Measurements from ENCODE around the gene LPIN3.

Gene LPIN3

GRCh38 chr20:41350408-41350962 is 9.9 kb downstream of the LPIN3 start:
- no peak for DNase-seq

- no peak for DNase-seq
Measured at GRCh38 chr20:41352106-41352505, 11.5 kb downstream of the LPIN3 start.

GRCh38 chr20:41352666-41353065 is 12.0 kb downstream of the LPIN3 start:
- no peak for DNase-seq

GRCh38 chr20:41353530-41353929 is 12.9 kb downstream of the LPIN3 start:
- DNase-seq: no peak

GRCh38 chr20:41355192-41355591 is 14.6 kb downstream of the LPIN3 start:
- DNase-seq: no peak

- DNase-seq: no peak
Measured at GRCh38 chr20:41355598-41356203, 15.1 kb downstream of the LPIN3 start.

- DNase-seq: no peak
Measured at GRCh38 chr20:41356951-41357350, 16.3 kb downstream of the LPIN3 start.

GRCh38 chr20:41357424-41358163 is 17.0 kb downstream of the LPIN3 start:
- DNase-seq: no peak

- DNase-seq: no peak
Measured at GRCh38 chr20:41358230-41358629, 17.6 kb downstream of the LPIN3 start.

GRCh38 chr20:41358717-41359116 is 18.1 kb downstream of the LPIN3 start:
- no peak for DNase-seq

- no peak for DNase-seq
Measured at GRCh38 chr20:41359541-41360011, 19.0 kb downstream of the LPIN3 start.

GRCh38 chr20:41360831-41361756 is 20.5 kb downstream of the LPIN3 start:
- no peak for DNase-seq

- DNase-seq: no peak
Measured at GRCh38 chr20:41361757-41362747, 21.4 kb downstream of the LPIN3 start.

GRCh38 chr20:41362748-41363140 is 22.1 kb downstream of the LPIN3 start:
- DNase-seq: no peak

GRCh38 chr20:41363601-41364000 is 23.0 kb downstream of the LPIN3 start:
- no peak for DNase-seq

- DNase-seq: no peak
Measured at GRCh38 chr20:41364236-41364855, 23.7 kb downstream of the LPIN3 start.

GRCh38 chr20:41364967-41365765 is 24.5 kb downstream of the LPIN3 start:
- DNase-seq: no peak

GRCh38 chr20:41365777-41366545 is 25.3 kb downstream of the LPIN3 start:
- no peak for DNase-seq

GRCh38 chr20:41366546-41367392 is 26.1 kb downstream of the LPIN3 start, which contains the start of gene EMILIN3:
EMILIN3 (minus strand) TSS chr20:41366818; CDS start chr20:41366634, 184 bp downstream.
- no peak for DNase-seq
